Epithelial cell of umbilical artery (primary cell): ENCODE results near the gene TEX101. TPM values are rescaled to one million over a fixed set of nuclear protein-coding genes. Genes with fewer than 3 reads are reported as not detected.

Source experiments
- total RNA-seq: library from RNA; depleted of rRNA; stranded (reverse); fragments of >200 nt; gene quantifications from 2 replicates; pipeline ENCODE4 v1.2.3, GENCODE V29; 2014

The TEX101 gene
- total RNA-seq: not detected in 2 replicates

GRCh38 chr19:43414554-43414953 lies at the start of gene TEX101:
TEX101 (plus strand) TSS chr19:43414890; CDS start chr19:43415920, 1,030 bp downstream.

DNA sequence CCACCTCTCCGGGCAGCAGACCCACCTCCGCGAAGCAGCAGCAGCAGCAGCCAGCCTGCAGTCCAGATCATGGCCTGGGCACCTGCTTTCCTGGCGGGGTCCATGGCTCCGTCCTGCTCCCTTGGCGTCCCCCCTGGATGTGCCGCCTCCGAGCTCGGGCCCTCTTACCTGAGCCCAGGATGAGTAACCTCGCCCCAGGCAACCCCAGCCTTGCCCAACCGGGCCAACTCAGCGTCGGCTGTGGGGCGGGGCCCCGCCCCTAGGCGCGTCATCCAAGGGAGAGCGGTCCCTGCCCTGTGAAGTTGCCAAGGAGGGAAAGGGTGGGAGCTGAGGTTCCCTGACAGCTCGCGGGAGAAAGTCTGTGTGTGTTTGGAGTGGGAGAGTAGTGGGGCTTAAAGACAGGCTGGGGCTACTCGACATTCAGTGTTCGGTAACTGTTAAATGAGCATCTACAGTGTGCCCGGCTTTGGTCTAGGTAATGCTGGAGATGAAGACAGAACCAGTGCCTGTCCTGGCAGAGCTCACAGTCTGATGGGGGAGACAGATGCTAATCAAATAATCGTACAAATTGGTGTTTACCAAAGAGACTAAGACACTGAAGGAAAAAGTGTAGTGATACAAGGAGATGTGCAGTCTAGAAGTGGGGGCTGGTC lies 50.9 kb downstream of the TEX101 start, which contains the start of gene LYPD3:
TSS of gene LYPD3 (minus strand) at position 141 of the 653 bp plus-strand sequence. CDS start at position 104, 37 bp downstream.

Other genes starting within 250 kb of the TEX101 start
- not detected in 2 replicates for gene PSG5, start 228.4 kb upstream of the TEX101 start, total RNA-seq
- not detected in 2 replicates for gene PSG4, start 209.3 kb upstream of the TEX101 start, total RNA-seq
- gene PSG9, start 145.4 kb upstream of the TEX101 start, total RNA-seq: not detected in 2 replicates
- gene CD177, start 61.2 kb upstream of the TEX101 start, total RNA-seq: not detected in 2 replicates
- not detected in 2 replicates for gene LYPD3, start 50.7 kb downstream of the TEX101 start, total RNA-seq
- gene PHLDB3, start 89.9 kb downstream of the TEX101 start, total RNA-seq: 8.8 and 9.1 TPM in 2 replicates
- 55.8 and 114 TPM in 2 replicates for gene ETHE1, start 112.3 kb downstream of the TEX101 start, total RNA-seq
- gene ZNF575, start 118.3 kb downstream of the TEX101 start, total RNA-seq: not detected in 2 replicates
- 16.2 and 17.2 TPM in 2 replicates for gene XRCC1, start 160.6 kb downstream of the TEX101 start, total RNA-seq
- 0.15 and 0.97 TPM in 2 replicates for gene PINLYP, start 160.9 kb downstream of the TEX101 start, total RNA-seq
- gene IRGQ, start 181.2 kb downstream of the TEX101 start, total RNA-seq: 23.1 and 28.3 TPM in 2 replicates
- 15.3 and 27.2 TPM in 2 replicates for gene ZNF576, start 181.7 kb downstream of the TEX101 start, total RNA-seq
- gene SRRM5, start 197.2 kb downstream of the TEX101 start, total RNA-seq: not detected in 2 replicates
- 50.7 and 51.7 TPM in 2 replicates for gene ZNF428, start 204.7 kb downstream of the TEX101 start, total RNA-seq
- 3.0 and 3.2 TPM in 2 replicates for gene CADM4, start 225.0 kb downstream of the TEX101 start, total RNA-seq